Parietal lobe (tissue), 1 donor: ENCODE data around the gene JDP2. TPM values are rescaled to one million over a fixed set of nuclear protein-coding genes. Genes with fewer than 3 reads are reported as not detected.

Source experiments
- total RNA-seq: library from RNA; depleted of rRNA; stranded (reverse); fragments of >200 nt; gene quantifications from one replicate; pipeline ENCODE4 v1.2.3, GENCODE V29; 2014

The JDP2 gene
- total RNA-seq = 2.5 TPM

GRCh38 chr14:75427482-75428229, at the start of gene JDP2:
Gene JDP2, plus strand, starts transcription at chr14:75428022. Its CDS starts 9,899 bp downstream, at chr14:75437921.

GRCh38 chr14:75522224-75522982, 94.6 kb downstream of the JDP2 start, which contains the start of gene BATF:
Gene BATF, plus strand, starts transcription at chr14:75522469. Its CDS starts 214 bp downstream, at chr14:75522683.

Other genes with a start within 250 kb of the JDP2 start
- gene FOS, start 149.2 kb upstream of the JDP2 start, total RNA-seq = 24.7 TPM
- gene BATF, start 94.4 kb downstream of the JDP2 start, total RNA-seq = not detected
- 4.4 TPM for gene FLVCR2, start 150.6 kb downstream of the JDP2 start, total RNA-seq
- gene ERG28, start 232.9 kb downstream of the JDP2 start, total RNA-seq = 8.8 TPM
- gene TTLL5, start 233.2 kb downstream of the JDP2 start, total RNA-seq = 80.4 TPM